ENCODE data around the gene RHOBTB3.

DNA sequence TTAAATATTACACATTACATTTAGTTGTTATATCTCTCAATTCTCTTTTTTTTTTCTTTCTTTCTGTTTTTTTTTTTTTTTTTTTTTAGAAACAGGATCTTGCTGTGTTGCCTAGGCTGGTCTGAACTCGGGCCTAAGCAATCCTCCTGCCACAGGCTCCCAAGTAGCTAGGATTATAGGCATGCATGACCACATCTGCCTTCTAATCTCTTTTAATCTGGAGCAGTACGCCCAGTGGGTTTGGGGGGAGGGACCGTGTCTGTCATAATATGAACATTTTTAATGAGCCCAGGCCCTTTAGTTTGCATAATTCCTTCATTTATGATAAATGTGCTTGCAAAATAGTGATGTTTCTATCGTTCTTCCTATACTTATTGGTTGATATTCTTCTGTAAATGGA lies 10.3 kb downstream of the RHOBTB3 start:
- TF ChIP-seq, protein P1, sequence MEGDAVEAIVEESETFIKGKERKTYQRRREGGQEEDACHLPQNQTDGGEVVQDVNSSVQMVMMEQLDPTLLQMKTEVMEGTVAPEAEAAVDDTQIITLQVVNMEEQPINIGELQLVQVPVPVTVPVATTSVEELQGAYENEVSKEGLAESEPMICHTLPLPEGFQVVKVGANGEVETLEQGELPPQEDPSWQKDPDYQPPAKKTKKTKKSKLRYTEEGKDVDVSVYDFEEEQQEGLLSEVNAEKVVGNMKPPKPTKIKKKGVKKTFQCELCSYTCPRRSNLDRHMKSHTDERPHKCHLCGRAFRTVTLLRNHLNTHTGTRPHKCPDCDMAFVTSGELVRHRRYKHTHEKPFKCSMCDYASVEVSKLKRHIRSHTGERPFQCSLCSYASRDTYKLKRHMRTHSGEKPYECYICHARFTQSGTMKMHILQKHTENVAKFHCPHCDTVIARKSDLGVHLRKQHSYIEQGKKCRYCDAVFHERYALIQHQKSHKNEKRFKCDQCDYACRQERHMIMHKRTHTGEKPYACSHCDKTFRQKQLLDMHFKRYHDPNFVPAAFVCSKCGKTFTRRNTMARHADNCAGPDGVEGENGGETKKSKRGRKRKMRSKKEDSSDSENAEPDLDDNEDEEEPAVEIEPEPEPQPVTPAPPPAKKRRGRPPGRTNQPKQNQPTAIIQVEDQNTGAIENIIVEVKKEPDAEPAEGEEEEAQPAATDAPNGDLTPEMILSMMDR (IDR thresholded peaks at IDR 0.05): no peak
- no peak for TF ChIP-seq POLR2A (IDR thresholded peaks at IDR 0.05)
